ENCODE data around the gene SLC2A9.

- TF ChIP-seq, protein P1, sequence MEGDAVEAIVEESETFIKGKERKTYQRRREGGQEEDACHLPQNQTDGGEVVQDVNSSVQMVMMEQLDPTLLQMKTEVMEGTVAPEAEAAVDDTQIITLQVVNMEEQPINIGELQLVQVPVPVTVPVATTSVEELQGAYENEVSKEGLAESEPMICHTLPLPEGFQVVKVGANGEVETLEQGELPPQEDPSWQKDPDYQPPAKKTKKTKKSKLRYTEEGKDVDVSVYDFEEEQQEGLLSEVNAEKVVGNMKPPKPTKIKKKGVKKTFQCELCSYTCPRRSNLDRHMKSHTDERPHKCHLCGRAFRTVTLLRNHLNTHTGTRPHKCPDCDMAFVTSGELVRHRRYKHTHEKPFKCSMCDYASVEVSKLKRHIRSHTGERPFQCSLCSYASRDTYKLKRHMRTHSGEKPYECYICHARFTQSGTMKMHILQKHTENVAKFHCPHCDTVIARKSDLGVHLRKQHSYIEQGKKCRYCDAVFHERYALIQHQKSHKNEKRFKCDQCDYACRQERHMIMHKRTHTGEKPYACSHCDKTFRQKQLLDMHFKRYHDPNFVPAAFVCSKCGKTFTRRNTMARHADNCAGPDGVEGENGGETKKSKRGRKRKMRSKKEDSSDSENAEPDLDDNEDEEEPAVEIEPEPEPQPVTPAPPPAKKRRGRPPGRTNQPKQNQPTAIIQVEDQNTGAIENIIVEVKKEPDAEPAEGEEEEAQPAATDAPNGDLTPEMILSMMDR (IDR thresholded peaks at IDR 0.05), result no peak
- TF ChIP-seq POLR2A (IDR thresholded peaks at IDR 0.05), result no peak
These were observed 32.9 kb downstream of the SLC2A9 start for GRCh38 chr4:9988363-9988749.
